ES-I3 (cell line): ENCODE data around the gene SEPTIN8.

ENCODE experiments used
- H3K36me3 ChIP-seq: 2 replicates; pipeline ENCODE4 v1.6.1; 2013; ENCODE audit warnings: mild to moderate bottlenecking, low read length, control low read depth, moderate library complexity; ENCODE audit not compliant: insufficient read depth
- H3K4me1 ChIP-seq: 2 replicates; pipeline ENCODE4 v1.6.1; 2013; ENCODE audit warnings: mild to moderate bottlenecking, control low read depth, low read length; ENCODE audit not compliant: insufficient read depth
- H3K9ac ChIP-seq: 2 replicates; pipeline ENCODE4 v1.6.1; 2013; ENCODE audit warnings: low read depth, mild to moderate bottlenecking, low read length, moderate library complexity
- H3K9me3 ChIP-seq: 2 replicates; pipeline ENCODE4 v1.6.1; 2013; ENCODE audit warnings: mild to moderate bottlenecking, low read length, moderate library complexity; ENCODE audit not compliant: control insufficient read depth, insufficient read depth

The SEPTIN8 gene

GRCh38 chr5:132781029-132781428 is 4.0 kb upstream of the SEPTIN8 start:
- Histone ChIP-seq H3K36me3 (no peaks in the 10 kb centered on the region), H3K9ac (no peak overlapping the region), H3K4me1 (no peaks in the 10 kb centered on the region; the same call in 1 of the 2 replicates), H3K9me3 (no peaks in the 10 kb centered on the region)

- no peaks in the 10 kb centered on the region for H3K36me3 ChIP-seq
- peaks cover 4% of the 10 kb centered on the region; the same call in 1 of the 2 replicates for H3K4me1 ChIP-seq
- H3K9me3 ChIP-seq, result no peaks in the 10 kb centered on the region
- H3K9ac ChIP-seq, result no peak overlapping the region
Measured at GRCh38 chr5:132780577-132780976, 3.5 kb upstream of the SEPTIN8 start.

- no peaks in the 10 kb centered on the region for H3K36me3 ChIP-seq
Measured at GRCh38 chr5:132779961-132780360, 2.9 kb upstream of the SEPTIN8 start.

GRCh38 chr5:132778856-132779255 is 1.8 kb upstream of the SEPTIN8 start:
- Histone ChIP-seq H3K9ac (no peak overlapping the region), H3K36me3 (no peaks in the 10 kb centered on the region), H3K9me3 (no peaks in the 10 kb centered on the region), H3K4me1 (peaks cover 9% of the 10 kb centered on the region; the same call in 1 of the 2 replicates)

More at GRCh38 chr5:132779961-132780360, 2.9 kb upstream of the SEPTIN8 start:
- H3K4me1 ChIP-seq, result peaks cover 9% of the 10 kb centered on the region; the same call in 1 of the 2 replicates
- H3K9me3 ChIP-seq, result no peaks in the 10 kb centered on the region
- H3K9ac ChIP-seq, result no peak overlapping the region

- Histone ChIP-seq H3K9ac (no peak overlapping the region; the same call in 1 of the 2 replicates), H3K4me1 (peaks cover 9% of the 10 kb centered on the region; the same call in 1 of the 2 replicates), H3K9me3 (no peaks in the 10 kb centered on the region), H3K36me3 (no peaks in the 10 kb centered on the region)
Measured at GRCh38 chr5:132778129-132778528, 1.1 kb upstream of the SEPTIN8 start.

GRCh38 chr5:132776938-132777208 is 166 bp downstream of the SEPTIN8 start:
- Histone ChIP-seq H3K9ac (peak overlapping the region; percentile 56), H3K36me3 (no peaks in the 10 kb centered on the region), H3K4me1 (peaks cover 15% of the 10 kb centered on the region), H3K9me3 (no peaks in the 10 kb centered on the region)

GRCh38 chr5:132776131-132776937 is 705 bp downstream of the SEPTIN8 start:
- no peaks in the 10 kb centered on the region for H3K36me3 ChIP-seq
- peak overlapping the region; percentile 56 for H3K9ac ChIP-seq
- H3K9me3 ChIP-seq, result no peaks in the 10 kb centered on the region
- peaks cover 20% of the 10 kb centered on the region for H3K4me1 ChIP-seq

- peaks cover 25% of the 10 kb centered on the region for H3K4me1 ChIP-seq
- H3K9ac ChIP-seq, result peak overlapping the region; percentile 56; the same call in 1 of the 2 replicates
- H3K36me3 ChIP-seq, result no peaks in the 10 kb centered on the region
- H3K9me3 ChIP-seq, result no peaks in the 10 kb centered on the region
Measured at GRCh38 chr5:132775476-132775961, 1.5 kb downstream of the SEPTIN8 start.

- Histone ChIP-seq H3K9me3 (no peaks in the 10 kb centered on the region), H3K9ac (no peak overlapping the region), H3K36me3 (no peaks in the 10 kb centered on the region), H3K4me1 (peaks cover 25% of the 10 kb centered on the region)
Measured at GRCh38 chr5:132774896-132775295, 2.1 kb downstream of the SEPTIN8 start.

GRCh38 chr5:132774406-132774805 is 2.6 kb downstream of the SEPTIN8 start:
- Histone ChIP-seq H3K4me1 (peaks cover 25% of the 10 kb centered on the region), H3K9ac (no peak overlapping the region), H3K36me3 (no peaks in the 10 kb centered on the region), H3K9me3 (no peaks in the 10 kb centered on the region)

GRCh38 chr5:132773601-132774355 is 3.3 kb downstream of the SEPTIN8 start:
- Histone ChIP-seq H3K36me3 (no peaks in the 10 kb centered on the region), H3K4me1 (peaks cover 25% of the 10 kb centered on the region), H3K9ac (no peak overlapping the region), H3K9me3 (no peaks in the 10 kb centered on the region)

GRCh38 chr5:132773114-132773513 is 3.9 kb downstream of the SEPTIN8 start:
- H3K9ac ChIP-seq, result no peak overlapping the region
- peaks cover 25% of the 10 kb centered on the region for H3K4me1 ChIP-seq
- no peaks in the 10 kb centered on the region for H3K36me3 ChIP-seq
- no peaks in the 10 kb centered on the region for H3K9me3 ChIP-seq

- H3K4me1 ChIP-seq, result peaks cover 25% of the 10 kb centered on the region
- H3K9ac ChIP-seq, result no peak overlapping the region
- H3K36me3 ChIP-seq, result no peaks in the 10 kb centered on the region
- H3K9me3 ChIP-seq, result no peaks in the 10 kb centered on the region
Measured at GRCh38 chr5:132772291-132773070, 4.6 kb downstream of the SEPTIN8 start.

GRCh38 chr5:132771503-132771998 is 5.5 kb downstream of the SEPTIN8 start:
- H3K9ac ChIP-seq, result no peak overlapping the region

More at GRCh38 chr5:132771503-132771998, 5.5 kb downstream of the SEPTIN8 start:
- Histone ChIP-seq H3K36me3 (no peaks in the 10 kb centered on the region), H3K4me1 (peaks cover 25% of the 10 kb centered on the region), H3K9me3 (no peaks in the 10 kb centered on the region)
